CD4-positive, alpha-beta T cell treated with Interleukin-2 at 100 ng/mL for 4 hours (primary cell): ENCODE data around the gene SFN.
A peak's percentile ranks its signal among the peaks of the same experiment; 100 is the strongest.
"Not testable (repeated sequence)": the region's sequence is repeated elsewhere in the genome, so short reads cannot be mapped to it uniquely, and the experiment has no call there.

Source experiments
- DNase-seq: peaks from one replicate; pipeline ENCODE4 v3.0.0-alpha.2; 2020; ENCODE audit warnings: low spot score

SFN gene

DNA sequence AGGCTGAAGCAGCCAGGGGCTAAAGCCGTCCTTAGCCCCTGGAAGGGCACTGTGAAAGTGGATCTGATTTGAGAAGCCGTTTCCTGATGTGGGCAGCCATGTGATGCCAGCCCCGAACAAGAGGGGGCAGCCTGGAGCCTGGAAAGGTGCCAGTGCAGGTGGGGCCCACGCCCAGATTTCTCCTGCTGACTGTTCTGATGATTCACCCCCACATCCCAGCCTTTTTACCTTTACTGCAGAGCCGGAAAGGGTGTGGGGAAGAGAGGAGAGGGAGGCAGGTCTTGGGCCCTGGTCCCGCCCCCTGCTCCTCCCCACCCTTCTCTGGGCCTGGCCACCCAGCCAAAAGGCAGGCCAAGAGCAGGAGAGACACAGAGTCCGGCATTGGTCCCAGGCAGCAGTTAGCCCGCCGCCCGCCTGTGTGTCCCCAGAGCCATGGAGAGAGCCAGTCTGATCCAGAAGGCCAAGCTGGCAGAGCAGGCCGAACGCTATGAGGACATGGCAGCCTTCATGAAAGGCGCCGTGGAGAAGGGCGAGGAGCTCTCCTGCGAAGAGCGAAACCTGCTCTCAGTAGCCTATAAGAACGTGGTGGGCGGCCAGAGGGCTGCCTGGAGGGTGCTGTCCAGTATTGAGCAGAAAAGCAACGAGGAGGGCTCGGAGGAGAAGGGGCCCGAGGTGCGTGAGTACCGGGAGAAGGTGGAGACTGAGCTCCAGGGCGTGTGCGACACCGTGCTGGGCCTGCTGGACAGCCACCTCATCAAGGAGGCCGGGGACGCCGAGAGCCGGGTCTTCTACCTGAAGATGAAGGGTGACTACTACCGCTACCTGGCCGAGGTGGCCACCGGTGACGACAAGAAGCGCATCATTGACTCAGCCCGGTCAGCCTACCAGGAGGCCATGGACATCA lies at the start of gene SFN:
Gene SFN (plus strand): TSS at position 369 of the 904 bp plus-strand sequence. CDS start 64 bp downstream, at position 433.
- peak; percentile 69 for DNase-seq

- no peak for DNase-seq
Observed at GRCh38 chr1:26814377-26814776, 48.6 kb upstream of the SFN start.

GRCh38 chr1:26814893-26815292 lies 48.1 kb upstream of the SFN start:
- DNase-seq = no peak

- peak; percentile 65 for DNase-seq
Observed at GRCh38 chr1:26820784-26821269, 42.1 kb upstream of the SFN start.

GRCh38 chr1:26822737-26823395 lies 40.1 kb upstream of the SFN start:
- no peak for DNase-seq

DNA sequence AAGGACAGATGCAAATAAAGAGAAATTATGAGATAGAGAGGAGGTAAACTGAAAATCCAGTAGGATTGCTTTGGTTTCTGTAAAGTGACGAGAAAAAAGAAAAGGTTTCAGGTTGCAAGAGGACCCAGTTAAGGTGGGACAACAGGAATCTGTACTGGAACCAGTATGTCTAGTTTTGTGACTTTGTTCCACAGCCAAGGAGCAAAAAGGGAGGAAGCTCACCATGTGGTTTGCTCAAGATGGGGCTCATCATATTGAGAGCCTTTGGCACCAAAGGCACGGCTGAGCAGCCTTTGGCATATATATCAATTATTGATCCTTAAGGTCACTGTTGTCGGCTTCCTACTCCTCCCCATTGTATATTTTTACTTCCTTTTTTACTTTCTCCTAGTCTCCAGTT lies 38.2 kb upstream of the SFN start:
- DNase-seq = no peak

DNA sequence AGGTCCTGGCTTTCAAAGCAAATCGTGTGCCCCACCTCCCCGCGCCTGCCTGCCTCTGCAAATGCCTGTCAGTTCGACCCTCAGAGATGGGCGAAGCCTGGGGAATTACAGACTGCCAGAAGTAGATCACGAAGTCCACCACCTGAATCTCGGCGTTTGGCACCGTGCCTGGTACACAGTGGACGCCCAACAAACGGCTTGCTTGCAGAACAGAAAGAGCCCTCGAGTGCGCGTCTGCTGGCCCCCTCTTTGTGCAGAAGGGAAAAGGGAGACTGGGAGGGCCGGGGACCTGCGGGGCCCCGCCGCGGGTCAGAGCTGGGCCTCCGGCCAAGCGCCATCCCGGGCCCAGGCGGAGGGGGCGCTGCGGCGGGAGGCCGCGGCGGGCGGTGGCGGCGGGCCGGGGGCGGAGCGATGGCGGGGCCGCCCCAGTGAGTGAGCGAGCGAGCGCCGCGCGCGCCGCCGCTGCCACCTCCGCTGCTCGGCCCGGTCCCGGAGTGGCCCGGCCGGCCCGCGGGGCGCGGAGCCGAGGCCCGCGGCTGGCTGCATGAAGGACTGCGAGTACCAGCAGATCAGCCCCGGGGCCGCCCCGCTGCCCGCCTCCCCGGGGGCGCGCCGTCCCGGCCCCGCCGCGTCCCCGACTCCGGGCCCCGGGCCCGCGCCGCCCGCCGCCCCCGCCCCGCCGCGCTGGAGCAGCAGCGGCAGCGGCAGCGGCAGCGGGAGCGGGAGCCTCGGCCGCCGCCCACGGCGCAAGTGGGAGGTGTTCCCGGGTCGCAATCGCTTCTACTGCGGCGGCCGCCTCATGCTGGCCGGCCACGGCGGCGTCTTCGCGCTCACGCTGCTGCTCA lies 36.5 kb upstream of the SFN start, which contains the start of gene ZDHHC18:
Gene ZDHHC18 (plus strand): TSS at position 428 of the 845 bp plus-strand sequence. CDS start 117 bp downstream, at position 545.
- DNase-seq = peak; percentile 69

GRCh38 chr1:26827106-26827604 lies 35.8 kb upstream of the SFN start:
- no peak for DNase-seq

DNA sequence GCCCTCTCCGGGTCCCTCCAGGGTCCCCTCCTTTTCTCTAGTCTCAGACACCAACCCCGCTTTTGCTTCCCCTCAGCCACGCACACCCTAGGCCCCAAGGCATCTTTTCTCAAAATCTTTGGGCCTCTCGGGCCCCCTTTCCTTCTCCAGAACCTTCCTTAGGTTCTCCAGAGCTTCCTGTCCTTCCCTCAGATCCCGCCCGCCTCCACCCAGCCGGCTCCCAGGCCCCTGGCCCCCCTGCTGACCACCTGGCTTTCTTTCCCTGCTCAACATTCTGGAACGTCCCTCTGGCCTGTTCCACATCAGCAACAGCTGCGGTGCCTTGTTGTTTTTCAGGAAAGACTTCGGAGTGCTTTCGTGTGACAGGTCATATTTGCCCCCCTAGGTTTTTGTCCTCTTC lies 35.3 kb upstream of the SFN start:
- DNase-seq = no peak

GRCh38 chr1:26828411-26828991 lies 34.4 kb upstream of the SFN start:
- DNase-seq = peak; percentile 37

DNA sequence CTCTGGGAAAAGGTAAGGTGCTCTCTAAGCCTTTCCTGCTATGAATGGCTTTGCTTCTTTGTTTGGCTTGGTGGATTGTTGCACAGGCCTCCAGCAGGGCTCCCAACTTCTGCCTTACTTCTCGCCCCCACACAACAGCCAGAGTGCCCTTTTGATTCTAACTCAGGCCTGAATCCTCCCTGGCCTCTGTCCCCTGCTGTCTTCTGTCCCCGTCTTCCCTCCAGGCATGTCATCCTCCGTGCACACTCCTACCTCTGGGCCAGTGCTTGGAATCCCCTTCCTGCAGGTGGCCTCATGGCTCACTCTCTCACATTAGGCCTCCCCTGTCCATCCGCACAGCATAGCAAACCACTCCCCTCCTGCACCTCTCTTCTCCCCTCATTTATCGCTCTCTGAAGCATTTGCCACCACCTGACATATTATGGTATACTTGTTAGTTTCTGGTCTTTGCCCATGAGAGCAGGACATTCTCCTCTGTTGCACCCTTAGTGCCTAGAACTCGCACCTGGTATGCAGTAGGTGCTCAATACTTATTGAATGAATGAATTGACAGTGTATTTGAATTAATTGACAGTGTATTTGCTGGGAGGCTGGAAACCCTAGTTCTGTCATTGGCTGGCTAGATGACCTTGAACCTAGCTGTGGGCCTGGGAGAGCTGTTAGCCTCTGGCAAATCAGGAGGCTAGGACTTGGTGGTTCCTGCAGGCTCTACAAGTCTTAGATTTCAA lies 33.6 kb upstream of the SFN start:
- DNase-seq = no peak

DNA sequence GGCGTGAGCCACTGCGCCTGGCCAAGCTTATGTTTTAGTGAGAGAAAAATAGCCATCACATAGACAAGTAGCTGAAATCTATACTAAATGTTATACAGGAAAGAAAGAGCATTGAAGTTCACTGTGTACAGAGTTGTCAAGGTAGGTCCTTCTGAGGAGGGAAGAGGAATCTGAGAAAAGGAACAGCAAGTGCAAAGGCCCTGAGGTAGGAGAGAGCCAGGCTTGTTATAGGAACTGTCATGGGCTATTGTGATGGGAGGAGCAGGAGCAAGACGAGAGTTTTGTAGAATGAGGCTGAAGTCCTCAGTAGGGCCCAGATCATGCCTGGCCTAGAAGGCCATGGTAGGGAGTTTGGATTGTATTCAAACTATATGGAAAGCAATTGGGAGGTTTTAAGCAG lies 31.9 kb upstream of the SFN start:
- no peak for DNase-seq

DNA sequence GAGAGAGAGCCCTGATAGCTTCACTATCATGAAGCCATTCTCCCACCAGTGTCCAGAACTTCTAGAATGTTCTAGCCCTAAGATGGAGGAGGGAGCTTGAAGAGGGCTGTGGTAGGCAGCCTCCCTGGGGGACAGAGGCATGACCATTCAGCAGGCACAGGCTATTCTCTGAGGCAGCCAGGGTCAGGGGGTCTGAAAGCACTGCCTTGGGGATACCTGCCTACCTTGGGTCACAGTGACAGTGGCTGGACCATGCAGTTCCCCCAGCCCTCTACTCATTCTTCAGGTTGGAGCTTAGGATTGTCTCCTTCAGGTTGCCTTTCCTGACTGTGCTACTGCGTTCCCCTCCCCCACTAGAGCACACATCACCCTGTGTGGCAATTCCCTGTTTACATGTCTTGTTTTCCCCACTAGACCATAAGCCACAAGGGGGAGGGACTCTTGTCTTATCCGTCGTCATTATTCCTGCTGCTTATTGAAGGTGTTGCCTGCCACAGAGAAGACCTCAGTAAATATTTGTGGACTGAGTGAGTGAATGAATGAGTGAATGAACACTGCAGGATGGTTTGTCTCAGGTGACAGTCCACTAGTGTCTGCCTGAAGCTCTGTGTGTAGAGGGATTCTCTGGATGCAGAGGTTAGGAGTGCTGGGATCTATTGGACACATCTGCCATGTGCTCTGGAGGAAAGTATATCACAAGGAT lies 31.3 kb upstream of the SFN start:
- no peak for DNase-seq

DNA sequence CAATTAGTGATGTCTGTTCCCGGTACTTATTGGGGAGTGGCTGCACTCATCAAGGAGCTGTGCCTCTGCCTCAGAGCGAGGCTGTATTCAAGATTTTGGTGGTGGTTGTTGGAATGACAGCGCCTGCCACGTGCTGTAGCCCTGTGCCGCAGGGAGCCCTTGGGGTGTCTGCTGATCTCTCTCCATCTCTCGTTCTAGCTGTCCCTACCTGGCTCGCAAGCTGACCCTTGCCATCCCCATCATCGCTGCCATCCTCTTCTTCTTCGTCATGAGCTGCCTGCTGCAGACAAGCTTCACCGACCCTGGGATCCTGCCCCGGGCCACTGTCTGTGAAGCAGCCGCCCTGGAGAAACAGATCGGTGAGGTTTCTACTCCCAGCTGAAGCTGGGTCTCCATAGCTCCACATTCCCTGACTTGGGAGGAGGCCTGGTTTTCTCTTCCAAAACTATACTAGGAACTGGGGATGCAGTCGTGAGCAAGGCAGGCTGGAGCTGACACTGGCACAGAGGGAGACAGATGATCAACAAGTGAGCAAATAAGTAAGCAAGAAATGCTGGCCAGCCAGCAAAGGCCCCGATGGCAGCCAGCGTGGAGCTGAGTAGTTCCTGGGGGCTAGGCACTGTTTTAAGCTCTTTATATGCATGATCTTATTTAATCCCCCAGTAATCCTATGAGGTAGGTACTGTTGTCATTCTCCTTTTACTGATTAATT lies 30.5 kb upstream of the SFN start:
- no peak for DNase-seq

GRCh38 chr1:26833432-26834405 lies 29.2 kb upstream of the SFN start:
- DNase-seq = peak; percentile 93

DNA sequence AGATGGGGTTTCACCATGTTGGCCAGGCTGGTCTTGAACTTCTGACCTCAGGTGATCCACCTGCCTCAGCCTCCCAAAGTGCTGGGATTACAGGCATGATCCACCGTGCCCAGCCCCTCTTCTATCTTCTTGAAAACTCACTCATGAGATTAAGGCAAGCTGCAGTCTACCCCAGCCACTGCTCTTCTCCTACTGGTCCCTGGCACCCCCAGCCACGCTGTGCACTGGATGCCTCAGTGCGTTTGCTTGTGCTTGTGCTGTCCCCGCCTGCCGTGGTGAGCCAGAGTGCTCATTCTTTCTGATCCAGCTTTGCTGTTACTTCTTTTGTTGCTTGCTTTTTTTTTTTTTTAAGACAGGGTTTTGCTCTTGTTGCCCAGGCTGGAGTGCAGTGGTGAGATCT lies 25.3 kb upstream of the SFN start:
- not testable (repeated sequence) for DNase-seq

GRCh38 chr1:26838474-26839338 lies 24.2 kb upstream of the SFN start:
- peak; percentile 68 for DNase-seq
